RKO (cell line): Measurements from ENCODE around the gene OR2T10.
"Not testable (repeated sequence)": the region's sequence is repeated elsewhere in the genome, so short reads cannot be mapped to it uniquely, and the experiment has no call there.

Experiments used
- DNase-seq: peaks from one replicate; pipeline ENCODE4 v3.0.0-alpha.2; 2016; ENCODE audit warnings: low spot score

Gene OR2T10, protein sequence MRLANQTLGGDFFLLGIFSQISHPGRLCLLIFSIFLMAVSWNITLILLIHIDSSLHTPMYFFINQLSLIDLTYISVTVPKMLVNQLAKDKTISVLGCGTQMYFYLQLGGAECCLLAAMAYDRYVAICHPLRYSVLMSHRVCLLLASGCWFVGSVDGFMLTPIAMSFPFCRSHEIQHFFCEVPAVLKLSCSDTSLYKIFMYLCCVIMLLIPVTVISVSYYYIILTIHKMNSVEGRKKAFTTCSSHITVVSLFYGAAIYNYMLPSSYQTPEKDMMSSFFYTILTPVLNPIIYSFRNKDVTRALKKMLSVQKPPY

DNA sequence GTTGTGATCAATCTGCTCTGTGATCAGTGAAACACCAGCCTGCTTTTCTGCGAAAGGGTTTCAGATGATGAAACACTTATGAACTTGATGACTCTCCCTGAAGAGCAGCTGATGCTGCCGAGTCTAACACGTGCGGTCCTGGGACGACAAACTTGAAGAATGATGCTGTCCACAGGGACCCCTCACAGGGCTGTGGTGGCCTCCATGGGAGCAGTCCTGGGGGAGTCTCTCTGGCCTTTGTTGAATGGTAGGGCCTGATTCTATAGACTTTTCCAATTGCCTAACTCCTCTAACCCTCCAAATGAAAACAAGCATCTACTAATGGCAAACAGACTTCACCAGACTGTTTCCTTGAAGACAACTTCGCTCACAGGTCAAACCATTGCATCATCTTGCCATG, at the start of gene OR2T10:
Gene OR2T10, minus strand, starts transcription at position 112 of the 400 bp plus-strand sequence. CDS start 3,932 bp downstream, outside the sequence.
- DNase-seq = no peak

DNA sequence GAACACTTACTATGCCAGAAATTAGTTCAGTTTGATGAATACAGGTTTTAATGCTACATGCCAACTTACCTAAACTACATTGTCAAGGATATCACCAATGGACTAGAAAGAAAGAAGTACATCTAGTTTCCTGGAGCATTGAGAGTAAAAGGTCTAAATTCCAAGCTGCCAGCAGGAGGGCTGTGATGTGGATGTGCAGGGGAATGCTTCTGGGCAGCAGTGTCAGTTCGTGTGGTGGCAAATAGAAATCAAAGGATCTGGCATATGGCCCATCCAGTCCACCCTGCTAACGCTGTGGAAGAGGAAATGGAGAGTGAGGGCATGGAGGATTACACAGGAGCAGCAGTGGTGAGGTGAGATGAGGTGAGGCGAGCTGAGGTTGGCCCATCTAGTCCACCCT, 47.7 kb upstream of the OR2T10 start, which contains the start of gene OR2T35:
Gene OR2T35, minus strand, starts transcription at position 101 of the 400 bp plus-strand sequence. CDS start 6,020 bp downstream, outside the sequence.
- DNase-seq = not testable (repeated sequence)

DNA sequence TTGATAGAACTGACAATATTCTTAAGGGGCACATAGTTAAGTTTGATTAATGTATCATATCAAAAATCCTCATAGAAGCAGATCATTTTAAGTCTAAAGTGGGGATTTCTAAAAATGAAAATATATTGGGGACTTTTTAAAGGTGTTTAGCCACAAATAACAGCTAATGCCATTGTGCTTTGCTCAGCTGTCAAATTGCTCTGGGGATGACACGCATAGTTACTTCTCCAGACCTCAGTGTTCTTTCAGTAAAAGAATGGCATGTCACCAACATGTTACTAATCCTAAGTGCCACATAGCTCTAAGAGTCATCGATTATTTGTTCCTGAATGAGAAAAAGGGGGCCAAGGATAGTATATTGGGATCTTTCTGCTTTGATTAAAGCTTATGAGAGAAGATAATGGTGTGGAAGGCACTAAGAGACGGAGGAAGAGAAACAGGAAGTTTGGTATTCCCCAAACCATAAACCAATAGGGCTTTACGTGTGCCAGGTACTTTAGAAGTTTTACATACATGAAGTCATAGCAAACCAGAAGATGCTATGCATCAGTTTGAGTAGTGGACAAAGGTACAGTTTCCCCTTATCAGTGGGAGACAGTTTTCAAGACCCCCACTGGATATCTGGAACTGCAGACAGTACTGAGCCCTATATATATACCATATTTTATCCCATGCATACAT, 45.6 kb upstream of the OR2T10 start:
- not testable (repeated sequence) for DNase-seq

DNA sequence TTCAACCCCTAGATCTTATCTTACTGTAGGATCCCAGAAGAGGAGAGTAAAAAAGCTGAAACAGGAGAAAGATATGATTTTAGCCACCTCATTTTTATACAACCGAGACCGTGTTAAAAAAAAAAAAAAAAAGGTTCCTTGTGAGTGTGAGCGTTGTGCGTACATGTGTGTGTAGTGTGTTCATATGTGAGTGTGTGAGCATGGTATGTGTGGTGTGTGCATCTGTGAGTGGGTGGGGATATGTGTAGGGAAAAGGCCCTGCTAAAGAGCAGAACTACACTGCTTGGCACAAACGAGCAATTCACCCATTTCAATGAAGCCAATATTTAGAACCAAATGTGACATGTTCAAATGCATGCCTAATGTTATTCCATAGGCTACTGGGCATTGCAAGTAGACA, 44.1 kb upstream of the OR2T10 start:
- not testable (repeated sequence) for DNase-seq

DNA sequence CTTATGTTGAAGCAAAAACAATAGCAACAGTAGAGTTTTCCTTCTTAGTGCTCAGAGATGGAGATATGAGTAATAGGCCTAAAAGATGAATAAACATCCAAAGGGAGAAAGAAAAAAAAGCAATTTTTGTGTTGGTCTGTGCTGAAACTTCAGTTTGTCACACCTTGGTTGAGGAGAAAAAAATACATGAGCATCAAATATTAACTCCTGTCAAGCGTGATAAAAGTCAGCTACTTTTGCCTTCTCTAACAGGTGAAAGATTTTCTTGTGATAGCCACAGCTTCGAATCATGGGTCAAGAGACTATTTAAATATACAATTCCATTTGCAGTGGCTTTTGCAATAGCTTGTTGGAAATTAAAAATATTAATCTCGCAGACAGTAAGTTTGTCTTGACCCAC, 43.4 kb upstream of the OR2T10 start:
- DNase-seq = not testable (repeated sequence)

DNA sequence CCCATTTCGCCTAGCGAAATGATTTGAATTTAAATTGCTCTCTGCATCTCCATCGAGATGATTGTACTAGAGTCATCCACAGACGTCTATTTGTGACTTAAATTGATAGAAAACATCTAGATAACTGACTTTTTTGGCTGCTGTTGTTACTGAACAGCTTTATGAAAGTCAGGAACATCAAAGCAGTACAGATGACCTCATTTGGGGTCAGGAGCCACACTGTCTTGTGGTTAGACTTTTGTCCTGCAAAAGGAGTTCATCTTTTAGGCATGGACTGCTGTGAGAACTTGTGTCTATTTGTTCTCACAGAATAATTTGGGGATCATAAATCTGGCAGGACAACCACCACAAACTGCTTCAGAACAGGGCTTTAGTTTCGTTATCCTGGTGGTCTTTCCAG, 42.2 kb upstream of the OR2T10 start:
- DNase-seq = not testable (repeated sequence)

DNA sequence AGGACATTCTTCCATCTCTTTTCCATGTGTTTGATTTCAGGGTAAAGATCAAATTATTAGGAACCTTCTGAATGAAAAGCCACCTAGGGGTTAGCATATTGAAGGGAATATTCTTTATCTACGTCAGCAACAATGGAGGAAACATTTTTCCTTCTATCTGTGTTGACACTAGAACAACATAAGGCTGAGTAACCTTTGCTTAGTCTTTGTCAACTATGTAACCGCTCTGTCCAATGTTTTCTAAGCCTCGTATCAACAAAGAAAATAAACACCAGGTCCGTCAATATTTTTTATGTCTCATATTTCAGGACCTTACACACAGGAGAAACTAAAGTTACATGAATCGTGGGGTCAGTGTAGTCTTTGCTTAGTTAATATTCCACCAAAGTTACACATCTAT, 39.1 kb upstream of the OR2T10 start:
- not testable (repeated sequence) for DNase-seq

DNA sequence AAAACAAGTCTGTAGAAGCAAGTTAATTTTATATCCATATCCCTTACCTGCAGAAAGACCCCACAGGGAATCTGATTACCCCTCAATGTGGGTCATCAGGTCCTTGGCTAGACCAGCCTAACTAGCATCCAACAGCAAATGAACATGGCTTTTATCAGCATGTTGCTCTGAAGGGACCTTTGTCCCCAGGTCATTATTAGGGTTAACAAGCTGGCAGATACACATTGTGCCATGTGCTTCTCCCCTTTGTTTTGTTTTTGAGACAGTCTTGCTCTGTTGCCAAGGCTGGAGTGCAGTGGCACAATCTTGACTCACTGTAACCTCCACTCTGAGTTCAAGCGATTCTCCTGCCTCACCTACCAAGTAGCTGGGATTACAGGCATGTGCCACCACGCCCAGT, 37.5 kb upstream of the OR2T10 start, which contains the start of gene OR2T11:
Gene OR2T11, minus strand, starts transcription at position 101 of the 400 bp plus-strand sequence. CDS start 7,963 bp downstream, outside the sequence.
- DNase-seq = not testable (repeated sequence)

DNA sequence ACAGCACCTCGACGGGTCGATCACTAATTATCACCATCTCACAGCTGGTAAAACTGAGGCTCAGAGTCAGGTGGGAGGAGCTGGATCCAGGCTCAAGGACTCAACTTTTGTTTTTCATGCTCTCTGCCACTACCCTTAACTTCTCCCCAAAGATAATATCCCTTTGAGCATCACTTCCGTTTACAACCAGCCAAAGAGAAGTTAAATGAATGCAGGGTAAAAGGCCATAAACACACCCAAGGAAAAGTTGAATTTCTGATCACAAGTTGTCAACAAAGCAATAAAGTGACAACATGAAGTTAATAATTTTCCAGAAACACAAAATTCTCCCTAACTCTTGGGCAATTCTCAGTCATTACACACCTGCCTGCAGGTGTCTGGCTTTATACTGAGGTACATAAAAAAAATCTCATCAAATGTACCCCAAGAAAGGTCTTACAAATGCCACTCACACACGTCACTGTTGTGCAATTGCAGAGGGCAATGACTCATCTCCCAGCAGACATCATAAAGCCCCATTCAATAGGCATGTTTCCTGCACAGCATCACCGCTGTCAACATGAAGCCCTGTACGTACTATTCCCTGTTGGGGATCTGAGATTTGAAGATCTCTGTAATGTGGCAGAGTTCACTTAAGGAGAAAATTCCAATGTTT, 34.0 kb upstream of the OR2T10 start:
- peak; percentile 6 for DNase-seq

DNA sequence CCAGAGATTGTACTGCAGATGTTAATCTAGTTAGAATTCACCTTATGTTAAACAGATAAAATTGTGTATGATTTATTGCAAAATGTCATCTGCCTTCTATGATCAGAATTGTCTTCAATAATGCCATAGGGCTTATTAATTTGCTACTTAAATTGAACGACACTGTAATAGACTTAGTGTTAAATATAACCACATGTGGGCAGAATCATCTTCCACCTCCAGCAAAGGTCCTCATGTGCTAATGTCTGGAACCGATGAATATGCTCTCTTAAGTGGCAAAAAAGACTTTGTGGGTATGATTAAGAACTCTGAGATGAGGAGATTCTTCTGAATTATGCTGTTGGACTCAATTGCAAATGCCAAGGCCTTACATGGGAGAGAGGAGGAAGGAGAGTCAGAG, 33.1 kb upstream of the OR2T10 start:
- DNase-seq = no peak

DNA sequence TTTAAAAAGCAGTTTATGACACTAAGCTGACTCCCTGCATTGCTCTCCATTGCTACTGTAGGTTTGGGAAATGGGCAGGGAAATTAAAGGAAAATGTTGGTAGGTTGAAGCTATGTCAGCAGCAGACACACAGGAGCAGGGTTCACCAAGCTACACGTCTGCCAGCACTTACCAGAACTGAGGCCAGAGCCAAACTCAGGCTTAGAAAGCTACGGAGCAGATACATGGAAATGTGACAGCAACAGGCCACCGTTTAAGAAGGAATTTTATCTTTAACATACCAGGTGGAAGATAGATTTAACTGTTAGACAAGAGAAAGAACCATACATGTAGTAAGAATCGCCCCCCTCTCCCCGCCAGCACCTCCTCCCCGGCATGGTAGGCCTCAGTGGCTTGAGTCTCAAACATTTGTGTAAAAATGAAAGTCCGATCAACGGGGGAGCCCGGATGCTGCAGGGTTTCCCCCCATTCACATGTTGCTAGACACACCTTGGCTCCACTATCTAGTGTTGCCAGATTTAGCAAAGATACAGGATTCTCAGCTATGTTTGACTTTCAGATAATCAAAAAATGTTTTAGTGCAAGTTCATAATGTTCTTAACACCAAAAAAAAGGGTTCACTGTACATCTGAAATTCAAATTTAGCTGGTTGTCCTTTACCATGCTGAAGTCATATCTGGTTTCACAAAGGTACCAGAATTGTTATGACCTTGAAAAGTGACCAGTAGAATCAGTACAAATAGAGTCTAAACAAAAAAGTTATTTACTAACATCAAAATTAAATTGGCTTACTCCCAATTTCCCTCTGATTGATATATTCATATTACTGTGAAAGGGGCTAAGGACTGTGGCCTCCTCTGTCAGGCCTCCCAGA, 30.7 kb upstream of the OR2T10 start:
- DNase-seq = no peak

DNA sequence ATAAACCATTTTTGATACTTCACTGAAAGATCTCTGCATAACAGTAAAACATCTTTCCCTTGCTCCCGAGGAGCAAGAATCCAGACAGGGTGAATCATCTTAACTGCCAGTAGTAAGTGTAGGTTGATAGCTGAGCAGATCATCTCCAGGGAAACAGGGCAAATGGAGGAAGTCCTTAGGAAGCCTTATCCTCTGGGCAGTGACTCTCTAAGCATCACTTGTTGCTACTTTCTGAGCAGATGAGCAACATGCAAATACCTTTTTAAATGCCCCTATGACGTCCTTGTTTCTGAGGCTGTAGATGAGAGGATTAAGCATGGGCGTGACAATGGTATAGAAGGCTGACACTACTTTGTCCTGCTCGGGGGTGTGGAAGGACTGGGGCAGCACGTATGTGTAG, 28.5 kb upstream of the OR2T10 start:
- DNase-seq = no peak

DNA sequence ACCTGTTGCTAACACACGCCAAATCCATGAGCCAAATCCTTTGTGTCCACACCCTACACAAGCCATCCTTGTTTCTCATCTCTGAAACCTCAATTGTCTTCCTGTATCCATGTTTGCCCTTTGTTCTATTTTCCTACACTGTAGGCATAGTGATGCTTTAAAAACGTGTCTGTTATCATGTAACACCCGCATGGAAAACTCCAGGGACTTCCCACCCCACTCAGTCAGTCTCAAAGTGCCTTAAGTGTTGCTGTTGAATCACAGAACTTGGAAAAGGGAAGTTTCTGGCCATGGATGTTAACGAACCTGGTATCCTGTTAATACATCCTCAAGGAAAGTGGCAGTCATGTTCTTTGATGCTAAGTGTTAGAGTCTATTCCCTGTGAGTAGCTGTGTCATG, 27.7 kb upstream of the OR2T10 start:
- DNase-seq = no peak

DNA sequence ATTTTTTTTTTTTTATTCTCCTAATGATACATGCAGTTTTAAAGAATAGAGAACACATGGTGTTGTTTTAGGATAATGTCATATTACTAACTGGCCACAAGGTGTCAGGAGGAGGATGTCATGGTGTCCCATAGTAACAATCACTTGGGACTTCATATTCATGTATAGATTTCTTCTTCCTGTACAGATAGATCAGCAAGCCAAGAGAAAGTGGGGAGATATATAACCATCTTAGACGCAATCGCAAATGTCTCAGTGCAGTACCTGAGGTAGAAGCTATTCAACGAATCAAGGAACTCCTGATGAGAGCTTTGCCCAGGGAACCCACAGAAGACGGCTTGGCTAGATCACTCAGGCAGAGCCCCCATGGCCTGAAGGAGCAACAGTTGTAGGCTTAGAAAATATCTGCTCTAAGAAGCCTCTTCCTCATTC, 25.1 kb upstream of the OR2T10 start:
- DNase-seq = peak; percentile 61

DNA sequence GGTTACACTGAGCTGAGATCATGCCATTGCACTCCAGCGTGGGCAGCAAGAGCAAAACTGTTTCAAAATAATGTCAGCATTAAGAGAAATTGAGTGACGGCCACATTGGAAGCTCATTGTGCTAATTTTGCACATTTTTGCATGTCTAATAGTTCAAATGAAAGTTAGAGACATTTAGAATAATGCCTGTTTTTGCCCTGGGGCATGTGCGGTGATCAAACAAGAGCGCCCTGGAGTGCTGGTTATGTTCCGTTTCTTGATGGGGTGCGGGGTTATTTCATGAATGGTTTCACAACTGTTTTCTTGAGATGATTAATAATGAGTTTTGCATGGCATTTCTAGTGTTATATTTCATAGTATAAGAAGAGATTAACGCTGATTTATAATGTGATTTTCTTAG, 24.3 kb upstream of the OR2T10 start:
- DNase-seq = no peak

DNA sequence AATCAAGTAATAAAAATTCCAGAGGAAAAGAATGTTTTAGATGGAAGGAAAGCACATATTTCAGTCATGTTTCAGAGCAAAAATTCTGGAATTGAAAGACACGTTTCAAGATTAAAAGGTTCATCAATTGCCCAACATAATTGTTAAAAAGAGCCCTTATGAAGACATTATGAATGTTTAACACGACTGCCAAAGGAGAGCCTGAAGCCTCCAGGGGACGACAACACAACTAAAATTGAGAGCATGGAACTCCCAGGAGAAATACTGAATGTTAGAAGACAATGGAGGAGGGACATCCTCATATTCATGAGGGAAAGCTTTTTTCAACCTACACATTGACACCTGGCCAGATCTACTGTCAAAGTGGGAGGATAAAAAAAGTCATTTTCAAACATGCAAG, 21.4 kb upstream of the OR2T10 start:
- peak; percentile 48 for DNase-seq

DNA sequence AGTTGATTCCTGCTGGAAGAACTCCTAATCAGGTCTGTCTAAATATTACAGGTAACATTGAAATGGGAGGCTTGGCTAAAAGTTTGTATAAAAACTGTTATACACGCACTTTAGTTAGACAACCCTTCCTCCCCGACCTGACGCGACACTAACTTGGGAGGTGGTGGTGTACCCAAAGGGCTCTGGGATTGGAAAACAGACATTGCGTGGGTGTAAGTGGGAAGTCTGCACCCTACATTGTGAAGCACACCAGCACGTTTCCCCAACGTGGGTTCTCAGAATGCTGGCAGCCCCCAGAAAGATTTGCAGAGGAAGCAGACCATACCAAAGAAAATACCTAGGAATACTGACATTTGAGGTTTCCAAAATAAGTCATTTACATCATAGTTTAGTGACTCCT, 20.6 kb upstream of the OR2T10 start:
- DNase-seq = no peak

DNA sequence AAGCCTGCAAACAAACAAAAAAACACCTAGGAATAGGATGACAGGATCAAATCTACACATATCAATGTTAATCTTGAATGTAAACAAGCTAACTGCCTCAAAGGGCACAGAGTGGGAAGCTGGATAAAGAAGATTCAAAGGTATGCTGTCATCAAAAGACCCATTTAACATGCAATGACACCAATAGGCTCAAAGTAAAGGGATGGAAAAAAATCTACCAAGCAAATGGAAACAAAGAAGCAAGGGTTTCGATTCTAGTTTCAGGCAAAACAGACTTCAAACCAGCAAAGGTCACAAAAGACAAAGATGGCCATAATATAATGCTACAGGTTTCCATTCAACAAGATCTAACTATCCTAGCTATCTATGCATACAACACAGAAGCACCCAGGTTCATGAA, 16.2 kb upstream of the OR2T10 start:
- DNase-seq = no peak

DNA sequence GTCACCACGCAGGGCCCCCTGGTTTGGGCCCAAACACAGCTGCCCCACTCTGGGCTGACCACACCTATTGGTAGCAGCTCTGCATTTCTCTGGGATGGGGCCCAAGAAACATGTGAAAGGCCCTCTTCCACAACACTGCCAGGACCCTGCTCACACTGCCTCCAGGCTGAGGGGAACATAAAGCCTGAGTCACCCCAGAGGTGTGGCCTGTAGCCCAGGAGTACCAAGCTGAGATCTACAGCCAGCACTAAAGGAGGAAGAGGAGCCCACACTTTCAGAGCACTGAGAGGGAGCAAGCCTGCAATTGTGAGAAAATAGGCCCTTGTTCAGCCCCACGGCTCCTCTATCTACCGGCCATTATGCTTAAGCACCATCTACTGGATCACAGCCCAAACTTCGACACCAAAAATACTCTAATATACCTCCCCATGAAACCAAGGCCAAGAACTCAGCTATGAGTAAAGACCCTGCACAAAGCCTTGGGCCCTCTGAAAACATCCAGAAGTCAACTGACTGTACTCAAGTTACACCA, 14.4 kb upstream of the OR2T10 start:
- no peak for DNase-seq

DNA sequence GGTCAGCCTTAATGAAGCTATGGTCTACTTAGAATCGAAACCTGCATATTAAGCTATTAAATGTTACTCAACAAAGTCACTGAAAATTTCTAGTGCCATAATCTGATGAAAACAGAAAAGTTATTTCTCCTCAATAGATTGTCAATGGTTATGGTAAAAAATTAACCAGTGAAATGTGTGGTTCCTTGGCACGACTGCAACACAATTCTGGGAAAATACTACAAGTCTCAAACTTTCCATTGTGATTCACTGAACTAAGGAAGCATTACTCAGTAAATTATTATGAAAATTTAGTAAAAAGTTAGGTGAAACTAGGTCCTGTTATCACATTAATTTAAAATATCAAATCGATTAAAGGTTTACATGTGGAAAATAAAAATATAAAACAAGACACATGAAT, 12.8 kb upstream of the OR2T10 start:
- DNase-seq = no peak

DNA sequence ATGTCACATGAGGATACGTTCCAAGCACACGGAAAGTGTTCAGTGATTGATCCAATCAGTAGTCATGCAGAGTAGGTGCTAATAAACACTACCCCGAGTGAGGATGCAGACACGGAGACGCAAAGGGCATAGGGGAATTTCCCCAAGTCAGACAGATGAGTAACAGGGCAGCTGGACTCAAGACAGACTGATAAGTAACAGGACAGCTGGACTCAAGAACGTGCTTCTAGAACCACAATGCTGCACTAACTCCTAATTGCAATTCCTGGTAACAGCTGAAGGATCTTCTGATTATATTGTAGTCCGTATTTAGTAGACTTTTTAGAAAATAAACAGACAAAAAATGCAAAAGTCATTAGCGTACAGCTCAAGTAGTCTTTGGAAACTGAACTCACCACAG, 1.9 kb upstream of the OR2T10 start:
- DNase-seq = no peak

DNA sequence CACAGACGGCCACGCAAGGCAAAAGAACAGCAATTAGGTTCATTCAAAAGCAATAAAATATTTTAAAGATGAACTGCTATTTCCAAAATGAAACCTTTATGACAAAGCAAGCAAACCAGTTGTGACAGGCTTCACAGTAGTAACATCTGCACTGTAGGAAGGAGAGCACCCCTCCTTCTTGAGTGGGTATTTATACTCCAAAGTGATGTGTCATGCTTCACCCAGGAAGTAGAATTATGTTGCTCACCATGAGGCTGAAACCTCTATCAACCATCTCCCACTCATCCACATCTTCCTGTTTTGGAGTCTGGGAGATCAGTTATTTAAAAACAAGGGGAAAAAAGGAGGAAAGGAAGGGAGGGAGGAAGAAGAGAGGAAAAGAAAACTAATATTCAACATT, 885 bp downstream of the OR2T10 start:
- peak; percentile 47 for DNase-seq
